ENCODE measurements around the gene ANKRD9. TPM values are rescaled to one million over a fixed set of nuclear protein-coding genes. Genes with fewer than 3 reads are reported as not detected.
"Not testable (repeated sequence)": the region's sequence is repeated elsewhere in the genome, so short reads cannot be mapped to it uniquely, and the experiment has no call there.

Gene ANKRD9
- total RNA-seq, result 100 to 1,000 TPM in 1 of 2 donors, 10 to 100 TPM in 1; 97.0 to 160 TPM
- long read RNA-seq, full-length matches to known transcripts, result 13 of 44 reads
- long read RNA-seq, partial matches to known transcripts, result 0 of 44 reads
- long read RNA-seq, other reads (novel, unspliced or antisense), result 31 of 44 reads

GRCh38 chr14:102509746-102510615 lies at the start of gene ANKRD9:
TSS of gene ANKRD9 (minus strand) at chr14:102509776. CDS start at chr14:102507889, 1,887 bp downstream.
- peak; percentile 96 for DNase-seq
- intact Hi-C loops (cut with DNase I), result loop anchor here in 1 of 2 donors (10.0 kb wide), 1 partner anchor 185 kb away; no protein-coding TSS in a partner anchor

GRCh38 chr14:102558556-102558955 lies 49.0 kb upstream of the ANKRD9 start:
- DNase-seq (no peak), ATAC-seq (no peak)
- intact Hi-C loops (cut with DNase I), result no loop called here

More at GRCh38 chr14:102509746-102510615, at the start of gene ANKRD9:
- ATAC-seq, result peak; percentile 83 to 86

GRCh38 chr14:102557434-102558226 lies 48.1 kb upstream of the ANKRD9 start:
- intact Hi-C loops (cut with DNase I), result no loop called here
- DNase-seq (no peak), ATAC-seq (no peak)

- intact Hi-C loops (cut with DNase I), result no loop called here
- ATAC-seq, result no peak
Observed at GRCh38 chr14:102556098-102556677, 46.6 kb upstream of the ANKRD9 start.

GRCh38 chr14:102554821-102555819 lies 45.5 kb upstream of the ANKRD9 start:
- DNase-seq (peak; percentile 60), ATAC-seq (peak; percentile 80 to 84)
- intact Hi-C loops (cut with DNase I), result no loop called here

More at GRCh38 chr14:102556098-102556677, 46.6 kb upstream of the ANKRD9 start:
- no peak for DNase-seq

GRCh38 chr14:102551995-102552705 lies 42.6 kb upstream of the ANKRD9 start:
- DNase-seq (no peak), ATAC-seq (no peak)
- intact Hi-C loops (cut with DNase I), result no loop called here

GRCh38 chr14:102550927-102551401 lies 41.4 kb upstream of the ANKRD9 start:
- DNase-seq; intact Hi-C loops (cut with DNase I); ATAC-seq: not testable (repeated sequence)

GRCh38 chr14:102548616-102549240 lies 39.2 kb upstream of the ANKRD9 start:
- DNase-seq (no peak), ATAC-seq (no peak)
- intact Hi-C loops (cut with DNase I), result no loop called here

- intact Hi-C loops (cut with DNase I), result no loop called here
- DNase-seq, result no peak
- ATAC-seq, result peak in 1 of 2 donors; percentile 50
Observed at GRCh38 chr14:102545461-102546265, 36.1 kb upstream of the ANKRD9 start.

GRCh38 chr14:102544747-102545460 lies 35.3 kb upstream of the ANKRD9 start:
- intact Hi-C loops (cut with DNase I), result no loop called here
- ATAC-seq (peak; percentile 11 to 23), DNase-seq (peak; percentile 44)

- intact Hi-C loops (cut with DNase I), result no loop called here
- DNase-seq (no peak), ATAC-seq (peak in 1 of 2 donors; percentile 10)
Observed at GRCh38 chr14:102544046-102544746, 34.6 kb upstream of the ANKRD9 start.

GRCh38 chr14:102541771-102542170 lies 32.2 kb upstream of the ANKRD9 start:
- intact Hi-C loops (cut with DNase I), result no loop called here
- no peak for ATAC-seq
- DNase-seq, result no peak

- intact Hi-C loops (cut with DNase I); DNase-seq; ATAC-seq: not testable (repeated sequence)
Observed at GRCh38 chr14:102541029-102541491, 31.5 kb upstream of the ANKRD9 start.

- ATAC-seq (no peak), DNase-seq (no peak)
- intact Hi-C loops (cut with DNase I), result no loop called here
Observed at GRCh38 chr14:102540315-102541028, 30.9 kb upstream of the ANKRD9 start.

All from left cardiac atrium (tissue), 4 donors.